Metanephros (tissue), 2 donors: ENCODE measurements around the gene SPON1. TPM values are rescaled to one million over a fixed set of nuclear protein-coding genes. Genes with fewer than 3 reads are reported as not detected.

Experiments used
- small RNA-seq: library from RNA; depleted of rRNA; stranded (forward); fragments of <200 nt; gene quantifications from one replicate; pipeline ENCODE3, GENCODE V24; 2014; ENCODE audit warnings: low replicate concordance
- total RNA-seq: library from RNA; depleted of rRNA; stranded (reverse); fragments of >200 nt; gene quantifications from one replicate; pipeline ENCODE4 v1.2.3, GENCODE V29; 2014

Gene SPON1
- total RNA-seq, result 82.8 TPM

GRCh38 chr11:13962562-13963168, at the start of gene SPON1:
TSS of gene SPON1 (plus strand) at chr11:13962723. CDS start at chr11:13962905, 182 bp downstream.

Small RNA genes lying within 50 kb of the gene (small RNA-seq; reads per million reads assigned to genes)
- not detected for gene RNA5SP332
